DOHH2 (cell line): Measurements from ENCODE around the gene TBC1D24.
"Not testable (repeated sequence)": the region's sequence is repeated elsewhere in the genome, so short reads cannot be mapped to it uniquely, and the experiment has no call there.

Experiments
- EZH2phosphoT487 ChIP-seq: fragments of 200-600 bp; sonication (generic); IDR thresholded peaks from 2 replicates; pipeline ENCODE4 v1.6.1; 2017; ENCODE audit warnings: borderline replicate concordance, mild to moderate bottlenecking, antibody characterized with exemption, low read length, moderate library complexity, mixed read lengths
- TF ChIP-seq, protein P1 (sequence below): fragments of 200-600 bp; sonication (generic); IDR thresholded peaks from one replicate; pipeline ENCODE4 v1.5.1; 2014; ENCODE audit warnings: antibody characterized with exemption, mild to moderate bottlenecking, low read depth, low read length; ENCODE audit not compliant: poor library complexity, severe bottlenecking

DNA sequence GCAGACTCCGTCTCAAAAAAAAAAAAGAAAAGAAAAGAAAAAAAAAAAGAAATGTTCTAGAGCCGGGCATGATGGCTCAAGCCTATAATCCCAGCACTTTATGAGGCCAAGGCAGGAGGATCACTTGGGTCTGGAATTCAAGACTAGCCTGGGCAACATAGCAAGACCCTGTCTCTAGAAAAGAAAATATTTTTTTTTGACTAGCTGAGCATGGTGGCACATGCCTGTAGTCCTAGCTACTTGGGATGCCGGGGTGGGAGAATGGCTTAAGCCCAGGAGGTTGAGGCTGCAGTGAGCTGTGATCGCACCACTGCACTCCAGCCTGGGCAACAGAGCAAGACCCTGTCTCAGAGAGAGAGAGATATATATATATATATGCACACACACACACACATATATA lies 39.7 kb upstream of the TBC1D24 start:
- not testable (repeated sequence) for TF ChIP-seq EZH2phosphoT487
- TF ChIP-seq, protein P1, sequence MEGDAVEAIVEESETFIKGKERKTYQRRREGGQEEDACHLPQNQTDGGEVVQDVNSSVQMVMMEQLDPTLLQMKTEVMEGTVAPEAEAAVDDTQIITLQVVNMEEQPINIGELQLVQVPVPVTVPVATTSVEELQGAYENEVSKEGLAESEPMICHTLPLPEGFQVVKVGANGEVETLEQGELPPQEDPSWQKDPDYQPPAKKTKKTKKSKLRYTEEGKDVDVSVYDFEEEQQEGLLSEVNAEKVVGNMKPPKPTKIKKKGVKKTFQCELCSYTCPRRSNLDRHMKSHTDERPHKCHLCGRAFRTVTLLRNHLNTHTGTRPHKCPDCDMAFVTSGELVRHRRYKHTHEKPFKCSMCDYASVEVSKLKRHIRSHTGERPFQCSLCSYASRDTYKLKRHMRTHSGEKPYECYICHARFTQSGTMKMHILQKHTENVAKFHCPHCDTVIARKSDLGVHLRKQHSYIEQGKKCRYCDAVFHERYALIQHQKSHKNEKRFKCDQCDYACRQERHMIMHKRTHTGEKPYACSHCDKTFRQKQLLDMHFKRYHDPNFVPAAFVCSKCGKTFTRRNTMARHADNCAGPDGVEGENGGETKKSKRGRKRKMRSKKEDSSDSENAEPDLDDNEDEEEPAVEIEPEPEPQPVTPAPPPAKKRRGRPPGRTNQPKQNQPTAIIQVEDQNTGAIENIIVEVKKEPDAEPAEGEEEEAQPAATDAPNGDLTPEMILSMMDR = not testable (repeated sequence)
